ENCODE measurements around the gene RGS3.
A peak's percentile ranks its signal among the peaks of the same experiment; 100 is the strongest.

RGS3 gene

GRCh38 chr9:113574441-113575262, 111.1 kb downstream of the RGS3 start:
- no peak for DNase-seq

GRCh38 chr9:113577525-113578261, 114.2 kb downstream of the RGS3 start:
- no peak for DNase-seq

- DNase-seq: no peak
These were observed 114.8 kb downstream of the RGS3 start for GRCh38 chr9:113578279-113578865.

GRCh38 chr9:113578882-113579282, 115.4 kb downstream of the RGS3 start:
- DNase-seq: peak; percentile 76

- DNase-seq: peak; percentile 37
These were observed 115.9 kb downstream of the RGS3 start for GRCh38 chr9:113579283-113580040.

GRCh38 chr9:113580041-113580953, 116.8 kb downstream of the RGS3 start:
- DNase-seq: peak; percentile 82

- DNase-seq: peak; percentile 52
These were observed 117.4 kb downstream of the RGS3 start for GRCh38 chr9:113580954-113581311.

- peak; percentile 87 for DNase-seq
These were observed 118.6 kb downstream of the RGS3 start for GRCh38 chr9:113581865-113582697.

- no peak for DNase-seq
These were observed 119.2 kb downstream of the RGS3 start for GRCh38 chr9:113582698-113583200.

GRCh38 chr9:113583511-113584427, 120.2 kb downstream of the RGS3 start:
- no peak for DNase-seq

GRCh38 chr9:113584428-113585084, 121.0 kb downstream of the RGS3 start:
- DNase-seq: peak; percentile 79

GRCh38 chr9:113585085-113585442, 121.5 kb downstream of the RGS3 start:
- peak; percentile 1 for DNase-seq

GRCh38 chr9:113585555-113585954, 122.0 kb downstream of the RGS3 start:
- DNase-seq: peak; percentile 0

GRCh38 chr9:113587471-113588031, 124.0 kb downstream of the RGS3 start:
- peak; percentile 56 for DNase-seq

- DNase-seq: peak; percentile 39
These were observed 124.8 kb downstream of the RGS3 start for GRCh38 chr9:113588242-113588810.

GRCh38 chr9:113588936-113589335, 125.4 kb downstream of the RGS3 start:
- DNase-seq: no peak

GRCh38 chr9:113589407-113589806, 125.9 kb downstream of the RGS3 start:
- DNase-seq: peak; percentile 45

GRCh38 chr9:113589890-113590289, 126.4 kb downstream of the RGS3 start:
- DNase-seq: peak; percentile 64

Data from hematopoietic multipotent progenitor cell treated with erythropoietin and hydrocortisone succinate and interleukin-3 and kit ligand, for 8 days (in vitro differentiated cells).